HG03571 (cell line): ENCODE results near the gene EQTN.
"Not testable (repeated sequence)": the region's sequence is repeated elsewhere in the genome, so short reads cannot be mapped to it uniquely, and the experiment has no call there.

Experiments used
- ATAC-seq: cut with Tn5 transposase; IDR thresholded peaks from one replicate; pipeline ENCODE4 v1.9.1; 2021; ENCODE audit not compliant: unreplicated experiment

The EQTN gene

DNA sequence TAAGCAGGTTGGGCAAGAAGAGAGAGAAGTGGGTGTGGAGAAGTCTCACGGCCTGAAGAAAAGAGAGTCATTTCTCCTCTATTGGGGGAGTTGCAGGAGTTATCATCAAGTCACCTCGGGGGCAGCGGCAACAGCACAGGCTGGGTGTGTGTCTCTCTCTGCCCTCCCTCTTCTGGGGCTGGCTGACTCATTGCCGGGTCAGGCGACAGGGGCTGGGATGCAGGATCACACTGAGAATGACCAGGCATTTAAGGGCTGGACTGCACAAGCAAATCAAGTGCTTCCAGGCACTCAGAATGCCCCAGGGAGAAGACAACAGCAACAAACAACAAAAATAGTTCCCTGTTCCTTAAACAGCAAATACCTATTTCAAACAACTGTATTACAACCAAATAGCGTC lies 6.3 kb upstream of the EQTN start:
- no peak for ATAC-seq

GRCh38 chr9:27293996-27294395 lies 3.0 kb downstream of the EQTN start:
- no peak for ATAC-seq

- ATAC-seq = no peak
These were observed 4.1 kb downstream of the EQTN start for GRCh38 chr9:27292659-27293405.

DNA sequence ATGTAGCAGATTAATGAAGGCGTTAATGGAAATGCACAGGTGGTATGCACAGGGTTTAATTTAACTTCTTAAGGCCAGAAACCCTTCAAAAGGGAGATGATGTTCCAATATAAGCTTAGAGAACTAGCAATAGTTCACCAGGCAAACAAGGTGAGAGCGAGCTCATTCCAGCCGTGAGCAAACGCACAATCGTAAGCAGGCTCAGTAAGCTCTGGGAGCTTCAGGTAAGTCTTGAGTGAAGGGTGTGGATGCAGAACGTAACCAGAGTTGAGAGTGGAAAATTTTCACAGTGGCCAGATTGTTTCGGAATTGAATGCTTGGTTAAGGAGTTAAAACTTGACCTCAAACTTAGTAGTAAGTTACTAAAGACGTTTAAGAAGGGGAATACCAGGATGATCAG lies 5.7 kb downstream of the EQTN start:
- ATAC-seq = no peak

GRCh38 chr9:27282269-27282668 lies 14.7 kb downstream of the EQTN start:
- no peak for ATAC-seq

- no peak for ATAC-seq
These were observed 16.1 kb downstream of the EQTN start for GRCh38 chr9:27280860-27281259.

DNA sequence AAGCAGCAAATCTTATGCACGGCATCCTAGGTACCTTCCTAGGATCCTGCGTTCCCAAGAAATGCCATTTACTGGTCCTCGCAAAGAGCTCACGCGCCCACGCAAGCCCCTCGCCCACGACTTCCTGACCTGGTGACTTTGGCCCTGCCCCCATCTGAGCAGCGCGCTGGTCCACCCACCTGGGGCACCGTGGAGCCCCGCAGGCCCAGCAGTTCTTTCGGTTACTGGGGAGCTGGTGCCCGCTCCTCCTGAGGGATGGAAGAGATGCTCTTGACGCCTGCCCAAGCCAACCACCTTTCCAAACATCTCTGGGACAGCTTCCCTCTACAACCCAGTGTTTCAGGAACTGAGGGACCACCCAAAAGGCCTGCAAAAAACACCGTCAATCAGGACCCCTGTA lies 16.7 kb downstream of the EQTN start:
- no peak for ATAC-seq

DNA sequence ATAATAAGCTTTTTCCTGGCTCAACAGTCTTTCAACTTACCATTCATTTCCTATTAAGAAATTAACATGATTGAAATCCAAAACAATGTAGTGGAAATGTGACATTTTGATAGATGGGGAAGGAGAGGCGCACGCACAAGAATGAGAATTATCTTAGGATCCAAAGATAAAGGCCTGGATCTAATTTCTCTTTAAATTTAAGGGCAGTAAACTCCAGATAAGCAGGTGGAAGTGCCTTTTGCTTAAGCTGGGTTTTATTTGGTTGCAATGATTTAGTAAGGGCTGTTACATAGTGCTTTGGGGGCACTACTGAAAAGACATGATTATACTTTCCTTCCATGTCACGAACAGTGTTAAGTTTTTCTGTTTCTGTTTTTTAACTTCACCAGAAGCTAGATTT lies 17.3 kb downstream of the EQTN start:
- no peak for ATAC-seq

DNA sequence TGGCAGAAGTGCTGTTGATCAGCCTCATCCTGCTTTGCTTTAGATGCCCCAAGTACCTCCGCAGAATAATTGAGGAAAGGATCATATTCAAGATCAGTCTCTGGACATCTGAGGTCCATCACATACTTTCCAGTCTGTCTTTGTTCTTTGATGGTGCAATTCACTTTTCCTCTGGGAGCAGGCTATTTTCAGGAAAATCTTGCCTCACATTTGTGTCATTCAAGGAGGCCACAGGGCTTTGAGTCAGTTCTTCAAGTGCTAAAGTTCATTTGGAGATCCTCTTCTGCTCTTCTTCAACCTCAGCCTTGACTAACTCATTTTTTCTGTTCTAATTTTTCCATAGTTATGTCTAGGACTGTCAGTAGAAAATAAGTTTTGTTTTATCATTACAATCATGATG lies 18.6 kb downstream of the EQTN start:
- no peak for ATAC-seq

GRCh38 chr9:27276193-27277030 lies 20.5 kb downstream of the EQTN start:
- no peak for ATAC-seq

DNA sequence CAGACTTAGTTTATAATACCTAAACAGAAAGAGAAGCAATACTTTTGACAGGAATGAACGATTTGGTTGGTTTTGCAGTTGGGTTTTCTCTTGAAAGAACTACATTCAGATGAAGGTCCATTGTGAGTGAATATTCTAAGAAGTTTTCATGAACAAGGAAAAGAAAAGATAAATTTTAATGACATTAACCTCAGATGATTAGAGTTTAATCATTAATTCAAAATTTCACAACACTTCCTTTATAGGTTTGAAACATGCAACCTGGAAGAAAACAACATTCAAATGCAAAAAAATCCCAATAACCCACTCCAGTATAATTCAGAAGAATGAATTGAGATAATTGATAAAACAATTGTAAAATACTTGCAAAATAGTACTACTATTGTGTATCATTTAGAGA lies 23.8 kb downstream of the EQTN start:
- no peak for ATAC-seq

DNA sequence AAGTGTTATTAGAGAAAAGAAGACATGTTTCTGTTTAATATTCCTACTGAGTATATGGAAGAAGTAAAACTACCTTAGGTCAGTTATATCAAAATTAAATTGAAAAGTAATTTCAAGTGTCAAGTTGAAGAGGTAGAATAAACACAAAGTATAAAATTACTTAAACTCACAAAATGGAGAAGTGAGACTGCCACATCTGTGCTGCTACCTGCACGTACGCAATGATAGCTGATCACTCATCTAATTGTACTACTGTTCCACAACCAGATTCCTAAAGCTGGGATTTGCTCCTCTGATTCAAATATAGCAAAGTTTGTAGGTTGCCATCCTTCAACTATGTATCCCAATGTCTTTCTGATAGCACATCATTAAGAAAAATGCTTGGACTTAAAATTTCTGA lies 24.8 kb downstream of the EQTN start:
- ATAC-seq = no peak

GRCh38 chr9:27261517-27262211 lies 35.3 kb downstream of the EQTN start:
- no peak for ATAC-seq

DNA sequence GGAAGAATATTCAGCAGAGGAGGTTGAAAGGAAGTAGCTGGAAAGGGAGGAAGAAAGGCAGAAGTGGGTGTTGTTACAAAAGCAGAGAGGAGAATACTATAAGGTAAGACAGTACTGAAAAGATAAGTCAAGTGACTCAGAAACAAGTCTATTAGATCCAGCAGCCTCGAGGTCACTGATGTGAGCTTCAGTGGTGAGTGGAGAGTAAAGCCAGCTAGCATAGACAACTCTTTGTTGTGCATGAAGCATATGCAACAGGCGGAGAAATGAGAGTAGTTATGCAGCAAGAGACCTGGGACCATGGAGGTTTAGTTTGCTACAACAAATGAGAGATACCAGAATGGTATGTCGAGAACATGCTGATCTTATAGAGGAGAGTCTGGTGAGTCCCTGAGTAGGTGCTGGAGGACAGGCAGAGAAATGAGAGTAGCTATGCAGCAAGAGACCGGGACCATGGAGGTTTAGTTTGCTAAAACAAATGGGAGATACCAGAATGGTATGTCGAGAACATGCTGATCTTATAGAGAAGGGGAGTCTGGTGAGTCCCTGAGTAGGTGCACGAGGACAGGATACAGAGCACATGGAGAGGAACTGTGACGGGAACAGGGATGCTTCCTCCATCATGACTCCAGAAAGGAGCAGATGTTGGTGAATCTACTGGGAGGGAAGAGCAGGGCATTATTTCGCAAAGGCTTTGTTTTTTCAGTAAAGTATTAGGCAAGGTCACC lies 36.0 kb downstream of the EQTN start:
- no peak for ATAC-seq

- no peak for ATAC-seq
These were observed 38.3 kb downstream of the EQTN start for GRCh38 chr9:27258662-27259061.

- no peak for ATAC-seq
These were observed 48.2 kb downstream of the EQTN start for GRCh38 chr9:27248702-27249101.

GRCh38 chr9:27247756-27248155 lies 49.2 kb downstream of the EQTN start:
- no peak for ATAC-seq

- not testable (repeated sequence) for ATAC-seq
These were observed 57.3 kb downstream of the EQTN start for GRCh38 chr9:27239648-27240047.
